Endothelial cell of umbilical vein (primary cell): ENCODE data around the gene GMCL2. TPM values are rescaled to one million over a fixed set of nuclear protein-coding genes. Genes with fewer than 3 reads are reported as not detected.

Experiments used
- BruUV-seq: library from RNA; stranded (reverse); fragments of 400-500 nt; replicated peaks from 2 replicates; lab custom pipeline; 2021; lab: Mats Ljungman, UMichigan
- CTCF ChIA-PET: fragments of 300-600, 350-600 bp; sonication (Branson Sonifier 250); formaldehyde crosslinking; loops from one replicate; lab custom pipeline; 2021; ENCODE audit warnings: antibody characterized with exemption, inconsistent platforms; lab: Charles Lee
- POLR2A ChIA-PET: fragments of 300-600, 350-600 bp; sonication (Branson Sonifier 250); formaldehyde crosslinking; loops from one replicate; lab custom pipeline; 2021; ENCODE audit warnings: antibody characterized with exemption, inconsistent platforms; lab: Charles Lee
- DNase-seq: peaks from one replicate; pipeline ENCODE4 v3.0.0-alpha.2; 2011; ENCODE audit warnings: low read depth, low spot score
- FAIRE-seq: peaks from 2 replicates; lab custom pipeline; 2011; peaks lifted over from hg19 to GRCh38; lab: Jason Lieb, UNC
- H2AFZ ChIP-seq: 2 replicates; pipeline ENCODE4 v1.6.0; 2012; ENCODE audit warnings: low read depth, low read length, control low read depth, inconsistent platforms
- H3K27ac ChIP-seq: 2 replicates; pipeline ENCODE4 v1.5.1; 2011; ENCODE audit warnings: low read depth, mild to moderate bottlenecking, control low read depth, low read length, moderate library complexity; ENCODE audit not compliant: insufficient read depth
- H3K27me3 ChIP-seq, 2 experiments: 2 replicates each; pipeline versions ENCODE4 v1.6.0 to v1.6.1; 2011; ENCODE audit warnings: low read length in 2 of 2, mixed read lengths in 1 of 2; ENCODE audit not compliant: control insufficient read depth in 2 of 2, insufficient read depth in 2 of 2
- H3K36me3 ChIP-seq, 2 experiments: 2 replicates in 1 of 2; 3 replicates in 1 of 2; pipeline ENCODE4 v1.5.1; 2011; ENCODE audit warnings: low read length in 2 of 2, mild to moderate bottlenecking in 1 of 2, moderate library complexity in 1 of 2; ENCODE audit not compliant: control insufficient read depth in 2 of 2, insufficient read depth in 2 of 2; ENCODE audit errors: extremely low read depth in 1 of 2
- H3K4me1 ChIP-seq: 3 replicates; pipeline ENCODE4 v1.5.1; 2011; ENCODE audit warnings: mild to moderate bottlenecking, low read length; ENCODE audit not compliant: control insufficient read depth, insufficient read depth; ENCODE audit errors: extremely low read depth
- H3K4me2 ChIP-seq: 2 replicates; pipeline ENCODE4 v1.6.1; 2011; ENCODE audit warnings: low read length, control low read depth, mixed read lengths; ENCODE audit not compliant: insufficient read depth
- H3K4me3 ChIP-seq, 3 experiments: fragments of 200-600 bp in 1 of 3; sonication (generic), shearing (Covaris generic) in 1 of 3; replicated peaks in 1 of 3; 2 replicates each; pipeline ENCODE4 v1.5.1; 2011 to 2016; ENCODE audit warnings: control low read depth in 3 of 3, low read length in 3 of 3, mild to moderate bottlenecking in 2 of 3, inconsistent platforms in 1 of 3, low read depth in 1 of 3, moderate library complexity in 1 of 3; ENCODE audit not compliant: insufficient read depth in 1 of 3
- H3K79me2 ChIP-seq: 2 replicates; pipeline ENCODE4 v1.6.0; 2012; ENCODE audit warnings: low read length, inconsistent platforms; ENCODE audit not compliant: control insufficient read depth, insufficient read depth
- H3K9ac ChIP-seq: replicated peaks from 2 replicates; pipeline ENCODE3; 2011; ENCODE audit warnings: low read length, control low read depth; ENCODE audit not compliant: insufficient read depth; ENCODE audit errors: extremely low read depth
- H3K9me1 ChIP-seq: replicated peaks from 3 replicates; pipeline ENCODE4 v1.6.0; 2011; ENCODE audit warnings: mild to moderate bottlenecking, low read length; ENCODE audit not compliant: control insufficient read depth, insufficient read depth; ENCODE audit errors: extremely low read depth
- H3K9me3 ChIP-seq: replicated peaks from 2 replicates; pipeline ENCODE4 v1.5.1; 2012; ENCODE audit warnings: low read length, inconsistent platforms; ENCODE audit not compliant: control insufficient read depth, insufficient read depth
- H4K20me1 ChIP-seq: replicated peaks from 2 replicates; pipeline ENCODE3; 2011; ENCODE audit warnings: mild to moderate bottlenecking, low read length; ENCODE audit not compliant: control insufficient read depth, insufficient read depth; ENCODE audit errors: extremely low read depth
- CTCF ChIP-seq, 2 donors: IDR thresholded peaks; 1 replicate in 1 of 2; 2 replicates in 1 of 2; pipeline ENCODE4 v1.5.1; 2011; ENCODE audit warnings: low read length in 2 of 2, mild to moderate bottlenecking in 2 of 2, moderate library complexity in 2 of 2, control low read depth in 1 of 2, inconsistent platforms in 1 of 2, low read depth in 1 of 2; ENCODE audit not compliant: insufficient read depth in 1 of 2; ENCODE audit errors: extremely low read depth in 1 of 2
- EZH2 ChIP-seq: IDR thresholded peaks from 2 replicates; pipeline ENCODE4 v1.6.1; 2012; ENCODE audit warnings: borderline replicate concordance, low read depth, mild to moderate bottlenecking, moderate library complexity, low read length, inconsistent platforms; ENCODE audit not compliant: severe bottlenecking
- FOS ChIP-seq: IDR thresholded peaks from 2 replicates; pipeline ENCODE4 v1.6.1; 2011; ENCODE audit warnings: mild to moderate bottlenecking, low read length, moderate library complexity, borderline replicate concordance; ENCODE audit not compliant: insufficient read depth
- GATA2 ChIP-seq: IDR thresholded peaks from 2 replicates; pipeline ENCODE4 v1.7.0; 2011; ENCODE audit warnings: low read depth, mild to moderate bottlenecking, moderate library complexity, mixed read lengths, low read length; ENCODE audit not compliant: insufficient read length, insufficient read depth
- JUN ChIP-seq: IDR thresholded peaks from 2 replicates; pipeline ENCODE4 v1.6.1; 2011; ENCODE audit warnings: borderline replicate concordance, low read depth; ENCODE audit not compliant: insufficient read length, insufficient read depth
- MAX ChIP-seq: IDR thresholded peaks from 2 replicates; pipeline ENCODE4 v1.6.1; 2011; ENCODE audit not compliant: insufficient read depth, insufficient read length
- MYC ChIP-seq: IDR thresholded peaks from one replicate; pipeline ENCODE4 v1.6.1; 2011; ENCODE audit warnings: mild to moderate bottlenecking, low read depth, low read length
- POLR2A ChIP-seq: IDR thresholded peaks from 2 replicates; pipeline ENCODE4 v1.6.1; 2012; ENCODE audit warnings: low read depth, mild to moderate bottlenecking, control low read depth, low read length
- POLR2AphosphoS5 ChIP-seq: IDR thresholded peaks from 2 replicates; pipeline ENCODE4 v1.6.1; 2012; ENCODE audit warnings: low read depth, mild to moderate bottlenecking, control low read depth, low read length, moderate library complexity; ENCODE audit not compliant: insufficient read depth
- dilution Hi-C: fragments of 300-500 bp; cut with MboI; formaldehyde crosslinking; loops from one replicate; pipeline ENCODE4 v1.15.0; 2019; ENCODE audit warnings: low sequenced_read_pairs; ENCODE audit not compliant: extremely low pct_ligation_motif_present
- intact Hi-C: fragments of 100-400 bp; cut with micrococcal nuclease; formaldehyde crosslinking; loops from one replicate; pipeline ENCODE4 v1.10.0; 2022
- polyA plus RNA-seq, 4 experiments: library from polyadenylated mRNA; depleted of rRNA in 3 of 4; stranded (reverse) in 3 of 4; unstranded in 1 of 4; fragments of >200 nt; gene quantifications; 2 replicates each; pipeline versions ENCODE4 v1.2.1 to v1.2.3, GENCODE V29; 2011 to 2012; ENCODE audit warnings: missing spikeins in 1 of 4
- total RNA-seq: library from RNA; stranded (reverse); gene quantifications from 2 replicates; pipeline ENCODE4 v1.2.3, GENCODE V29; 2021

The GMCL2 gene
- total and polyA plus RNA-seq, 2 donors (not counting 3 experiments of a cell fraction or from before 2014, with no cell fraction given): not detected

- ChIA-PET POLR2A (no interaction called here), CTCF (no interaction called here)
- Histone ChIP-seq H3K4me3 (no peak overlapping the region), H3K27ac (no peak overlapping the region), H3K9me3 (no peaks in the 10 kb centered on the region), H4K20me1 (no peaks in the 10 kb centered on the region), H3K79me2 (no peaks in the 10 kb centered on the region), H3K27me3 (no peaks in the 10 kb centered on the region), H2AFZ (no peak overlapping the region), H3K36me3 (peaks cover 18 to 30% of the 10 kb centered on the region in 2 experiments), H3K9me1 (no peaks in the 10 kb centered on the region), H3K9ac (no peak overlapping the region), H3K4me2 (no peak overlapping the region), H3K4me1 (no peaks in the 10 kb centered on the region)
- intact Hi-C loops: no loop called here
- no peak for TF ChIP-seq POLR2A
- no peak for TF ChIP-seq GATA2
- TF ChIP-seq POLR2AphosphoS5: no peak
- no peak for TF ChIP-seq MAX
- dilution Hi-C loops: no loop called here
- no peak for FAIRE-seq
- BruUV-seq: no TSS peak
- DNase-seq: no peak
Observed at GRCh38 chr5:178218827-178219226, 31.7 kb upstream of the GMCL2 start.

GRCh38 chr5:178218237-178218776 is 31.1 kb upstream of the GMCL2 start:
- Histone ChIP-seq H3K9me3 (no peaks in the 10 kb centered on the region), H3K27ac (no peak overlapping the region), H3K27me3 (no peaks in the 10 kb centered on the region), H4K20me1 (no peaks in the 10 kb centered on the region), H3K9me1 (no peaks in the 10 kb centered on the region), H3K4me1 (no peaks in the 10 kb centered on the region), H3K36me3 (peaks cover 18 to 30% of the 10 kb centered on the region in 2 experiments), H3K79me2 (no peaks in the 10 kb centered on the region), H3K4me3 (no peak overlapping the region), H3K9ac (no peak overlapping the region), H3K4me2 (no peak overlapping the region), H2AFZ (no peak overlapping the region)
- CTCF ChIA-PET: no interaction called here
- no TSS peak for BruUV-seq
- FAIRE-seq (peak; percentile 63), DNase-seq (no peak)
- intact Hi-C loops (no loop called here), dilution Hi-C loops (no loop called here)
- POLR2A ChIA-PET: interaction anchor here (0.6 kb wide), 1 partner anchor 1602 kb away, joined by 3 read pairs; no protein-coding TSS in a partner anchor
- TF ChIP-seq JUN: no peak
- no peak for TF ChIP-seq FOS
- TF ChIP-seq MAX: no peak
- no peak for TF ChIP-seq POLR2AphosphoS5
- no peak for TF ChIP-seq CTCF (IDR thresholded peaks at IDR 0.05; ENCODE audit: extremely low read depth in 1 of 2, insufficient read depth in 1 of 2, low read depth in 1 of 2, low read length in 2 of 2)
- no peak for TF ChIP-seq MYC
- no peak for TF ChIP-seq GATA2
- no peak for TF ChIP-seq EZH2
- no peak for TF ChIP-seq POLR2A
